ENCODE measurements around the gene RHOF.
"Not testable (repeated sequence)": the region's sequence is repeated elsewhere in the genome, so short reads cannot be mapped to it uniquely, and the experiment has no call there.

- TF ChIP-seq CTCF (IDR thresholded peaks at IDR 0.05; ENCODE audit: insufficient read depth, low read depth, low read length); EZH2 (IDR thresholded peaks at IDR 0.05; ENCODE audit: insufficient read depth, low read length): not testable (repeated sequence)
Measured at GRCh38 chr12:121790785-121791184, 2.7 kb downstream of the RHOF start.

All from astrocyte (in vitro differentiated cells and primary cell).